ENCODE measurements around the gene STARD5.

Gene STARD5

GRCh38 chr15:81265944-81266775 is 57.8 kb downstream of the STARD5 start:
- Histone ChIP-seq H4K20me1 (ENCODE audit: insufficient read depth, low read length, poor library complexity, severe bottlenecking) (no peaks in the 10 kb centered on the region), H2AFZ (ENCODE audit: low read length) (peak overlapping the region; percentile 91), H3K4me1 (ENCODE audit: insufficient read depth, low read length, poor library complexity, severe bottlenecking) (peaks cover 24% of the 10 kb centered on the region), H3K36me3 (ENCODE audit: insufficient read depth, low read length) (no peaks in the 10 kb centered on the region), H3K27me3 (ENCODE audit: insufficient read depth, low read length, poor library complexity, severe bottlenecking) (no peaks in the 10 kb centered on the region), H3K9me2 (replicated peaks; ENCODE audit: low read depth, low read length) (no peaks in the 10 kb centered on the region), H3K79me2 (ENCODE audit: insufficient read depth, low read length) (no peaks in the 10 kb centered on the region), H3K9me3 (ENCODE audit: insufficient read depth, low read depth, low read length) (no peaks in the 10 kb centered on the region), H3K4me3 (ENCODE audit: low read length, poor library complexity, severe bottlenecking) (peak overlapping the region; percentile 64), H3K9ac (ENCODE audit: low read depth, low read length, poor library complexity, severe bottlenecking) (peak overlapping the region; percentile 37), H3K4me2 (ENCODE audit: low read depth, low read length, poor library complexity, severe bottlenecking) (peak overlapping the region; percentile 78), H3F3A (ENCODE audit: low read depth) (no peaks in the 10 kb centered on the region)
- TF ChIP-seq, protein P1, sequence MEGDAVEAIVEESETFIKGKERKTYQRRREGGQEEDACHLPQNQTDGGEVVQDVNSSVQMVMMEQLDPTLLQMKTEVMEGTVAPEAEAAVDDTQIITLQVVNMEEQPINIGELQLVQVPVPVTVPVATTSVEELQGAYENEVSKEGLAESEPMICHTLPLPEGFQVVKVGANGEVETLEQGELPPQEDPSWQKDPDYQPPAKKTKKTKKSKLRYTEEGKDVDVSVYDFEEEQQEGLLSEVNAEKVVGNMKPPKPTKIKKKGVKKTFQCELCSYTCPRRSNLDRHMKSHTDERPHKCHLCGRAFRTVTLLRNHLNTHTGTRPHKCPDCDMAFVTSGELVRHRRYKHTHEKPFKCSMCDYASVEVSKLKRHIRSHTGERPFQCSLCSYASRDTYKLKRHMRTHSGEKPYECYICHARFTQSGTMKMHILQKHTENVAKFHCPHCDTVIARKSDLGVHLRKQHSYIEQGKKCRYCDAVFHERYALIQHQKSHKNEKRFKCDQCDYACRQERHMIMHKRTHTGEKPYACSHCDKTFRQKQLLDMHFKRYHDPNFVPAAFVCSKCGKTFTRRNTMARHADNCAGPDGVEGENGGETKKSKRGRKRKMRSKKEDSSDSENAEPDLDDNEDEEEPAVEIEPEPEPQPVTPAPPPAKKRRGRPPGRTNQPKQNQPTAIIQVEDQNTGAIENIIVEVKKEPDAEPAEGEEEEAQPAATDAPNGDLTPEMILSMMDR (conservative IDR thresholded peaks at IDR 0.05; ENCODE audit: low read length): peak; percentile 88
- no peak for TF ChIP-seq EZH2phosphoT487 (IDR thresholded peaks at IDR 0.05; ENCODE audit: borderline replicate concordance)

DNA sequence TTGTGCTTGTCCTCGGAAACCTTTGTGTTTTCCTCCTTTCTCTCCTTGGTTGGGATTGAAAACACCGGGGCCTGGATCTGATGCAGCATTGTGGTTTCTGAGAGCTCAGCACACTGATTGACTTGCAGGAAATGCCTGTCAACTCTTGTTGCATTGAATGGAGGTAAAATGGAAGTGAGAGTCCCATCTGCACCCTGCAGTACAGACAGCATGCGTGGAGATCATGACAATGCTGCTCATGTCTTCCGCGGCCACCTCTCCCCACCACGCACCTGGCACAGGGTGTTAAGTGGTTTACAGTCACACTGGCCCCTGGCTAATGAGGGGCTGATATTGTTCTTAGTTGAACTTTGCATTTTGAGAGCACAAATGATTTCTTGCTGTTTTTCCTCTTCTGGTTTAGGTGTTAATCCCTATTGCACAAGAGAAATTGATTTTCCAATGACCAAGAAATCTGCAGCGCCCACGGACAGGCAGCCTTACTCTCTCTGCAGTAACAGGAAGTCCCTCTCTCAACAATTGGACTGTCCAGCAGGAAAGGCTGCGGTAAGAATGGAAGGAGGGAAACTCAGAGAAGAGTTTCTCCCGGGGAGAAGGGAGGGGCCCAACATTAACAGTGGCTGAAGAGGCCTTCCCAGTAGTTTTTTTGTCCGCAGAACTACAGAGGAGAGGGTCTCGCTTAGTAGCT is 58.5 kb downstream of the STARD5 start:
- H3K4me2 ChIP-seq (ENCODE audit: low read depth, low read length, poor library complexity, severe bottlenecking): peak overlapping the region; percentile 78
- no peaks in the 10 kb centered on the region for H3K9me2 ChIP-seq (replicated peaks; ENCODE audit: low read depth, low read length)
- no peaks in the 10 kb centered on the region for H4K20me1 ChIP-seq (ENCODE audit: insufficient read depth, low read length, poor library complexity, severe bottlenecking)
- peak overlapping the region; percentile 64 for H3K4me3 ChIP-seq (ENCODE audit: low read length, poor library complexity, severe bottlenecking)
- peak overlapping the region; percentile 37 for H3K9ac ChIP-seq (ENCODE audit: low read depth, low read length, poor library complexity, severe bottlenecking)
- H3K79me2 ChIP-seq (ENCODE audit: insufficient read depth, low read length): no peaks in the 10 kb centered on the region
- H3K9me3 ChIP-seq (ENCODE audit: insufficient read depth, low read depth, low read length): no peaks in the 10 kb centered on the region
- no peaks in the 10 kb centered on the region for H3F3A ChIP-seq (ENCODE audit: low read depth)
- H2AFZ ChIP-seq (ENCODE audit: low read length): peak overlapping the region; percentile 91
- no peaks in the 10 kb centered on the region for H3K27me3 ChIP-seq (ENCODE audit: insufficient read depth, low read length, poor library complexity, severe bottlenecking)
- H3K36me3 ChIP-seq (ENCODE audit: insufficient read depth, low read length): no peaks in the 10 kb centered on the region
- TF ChIP-seq, protein P1 (conservative IDR thresholded peaks at IDR 0.05; ENCODE audit: low read length): no peak
- no peak for TF ChIP-seq EZH2phosphoT487 (IDR thresholded peaks at IDR 0.05; ENCODE audit: borderline replicate concordance)
- peaks cover 24% of the 10 kb centered on the region for H3K4me1 ChIP-seq (ENCODE audit: insufficient read depth, low read length, poor library complexity, severe bottlenecking)

DNA sequence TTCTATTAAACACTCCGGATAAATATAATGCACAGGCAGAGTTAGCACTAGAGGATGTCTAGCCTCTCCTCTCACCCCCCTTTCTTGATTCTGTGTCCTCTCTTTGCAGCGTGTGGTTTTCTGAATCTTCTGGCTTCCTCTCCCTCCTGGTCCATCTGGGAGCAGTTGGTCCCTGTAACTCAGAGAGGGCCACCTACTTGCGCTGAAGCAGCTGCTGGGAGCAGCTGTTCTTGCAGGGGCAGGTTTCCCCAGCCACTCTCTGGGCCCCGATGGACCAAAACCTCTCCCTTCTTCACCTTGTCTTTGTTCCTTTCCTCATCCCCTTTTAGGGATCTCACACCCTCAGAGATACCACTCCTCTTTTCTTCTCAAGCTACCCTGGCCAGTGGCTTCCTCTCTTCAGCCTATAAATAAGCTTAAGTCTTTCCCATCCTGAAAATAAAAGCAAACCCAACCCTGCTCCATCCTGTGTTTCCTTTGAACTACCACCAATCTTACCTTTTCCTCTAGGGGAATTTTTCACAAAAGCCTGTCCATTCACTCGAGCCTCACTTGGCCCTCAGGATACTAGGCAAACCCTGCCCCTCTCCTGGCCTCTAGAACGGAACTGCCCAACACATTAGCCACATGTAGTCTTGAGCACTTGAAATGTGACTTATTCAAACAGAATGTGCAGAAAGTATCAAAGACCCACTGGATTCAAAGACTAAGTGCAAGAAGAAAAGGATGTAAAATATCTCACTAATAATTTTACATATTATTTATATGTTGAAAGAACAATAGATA is 59.7 kb downstream of the STARD5 start:
- Histone ChIP-seq H3K36me3 (ENCODE audit: insufficient read depth, low read length) (no peaks in the 10 kb centered on the region), H3K27me3 (ENCODE audit: insufficient read depth, low read length, poor library complexity, severe bottlenecking) (no peaks in the 10 kb centered on the region), H3K4me1 (ENCODE audit: insufficient read depth, low read length, poor library complexity, severe bottlenecking) (peaks cover 20% of the 10 kb centered on the region), H3F3A (ENCODE audit: low read depth) (no peaks in the 10 kb centered on the region), H3K9me3 (ENCODE audit: insufficient read depth, low read depth, low read length) (no peaks in the 10 kb centered on the region), H3K9ac (ENCODE audit: low read depth, low read length, poor library complexity, severe bottlenecking) (no peak overlapping the region), H3K79me2 (ENCODE audit: insufficient read depth, low read length) (no peaks in the 10 kb centered on the region), H2AFZ (ENCODE audit: low read length) (no peak overlapping the region), H3K9me2 (replicated peaks; ENCODE audit: low read depth, low read length) (no peaks in the 10 kb centered on the region), H3K4me2 (ENCODE audit: low read depth, low read length, poor library complexity, severe bottlenecking) (no peak overlapping the region), H3K4me3 (ENCODE audit: low read length, poor library complexity, severe bottlenecking) (no peak overlapping the region), H4K20me1 (ENCODE audit: insufficient read depth, low read length, poor library complexity, severe bottlenecking) (no peaks in the 10 kb centered on the region)
- no peak for TF ChIP-seq EZH2phosphoT487 (IDR thresholded peaks at IDR 0.05; ENCODE audit: borderline replicate concordance)
- TF ChIP-seq, protein P1 (conservative IDR thresholded peaks at IDR 0.05; ENCODE audit: low read length): no peak
